Thymus (tissue), 11 donors: Measurements from ENCODE around the gene TRIP13. TPM values are rescaled to one million over a fixed set of nuclear protein-coding genes. Genes with fewer than 3 reads are reported as not detected.

Experiments
- DNase-seq, 9 donors: peaks; one replicate each; pipeline ENCODE4 v3.0.0-alpha.2; 2013; ENCODE audit warnings: low spot score in 9 of 9, low read depth in 6 of 9, missing footprints in 1 of 9
- H3K27ac ChIP-seq, 2 donors: one replicate each; pipeline ENCODE4 v1.5.1; 2013; ENCODE audit warnings: control low read depth in 1 of 2, low read depth in 1 of 2, low read length in 1 of 2, mild to moderate bottlenecking in 1 of 2, moderate library complexity in 1 of 2
- H3K27me3 ChIP-seq, 2 donors: one replicate each; pipeline ENCODE4 v1.5.1; 2013; ENCODE audit warnings: low read length in 1 of 2; ENCODE audit not compliant: control insufficient read depth in 2 of 2, insufficient read depth in 1 of 2
- H3K36me3 ChIP-seq, 2 donors: one replicate each; pipeline ENCODE4 v1.5.1; 2013; ENCODE audit warnings: low read length in 1 of 2, mild to moderate bottlenecking in 1 of 2, moderate library complexity in 1 of 2; ENCODE audit not compliant: control insufficient read depth in 2 of 2, insufficient read depth in 2 of 2
- H3K4me1 ChIP-seq, 2 donors: one replicate each; pipeline ENCODE4 v1.5.1; 2013; ENCODE audit warnings: low read length in 2 of 2; ENCODE audit not compliant: control insufficient read depth in 2 of 2, insufficient read depth in 2 of 2
- H3K4me3 ChIP-seq, 2 donors: one replicate each; pipeline ENCODE4 v1.5.1; 2013; ENCODE audit warnings: low read length in 2 of 2, control low read depth in 1 of 2, mild to moderate bottlenecking in 1 of 2
- H3K9me3 ChIP-seq, 2 donors: one replicate each; pipeline ENCODE4 v1.5.1; 2013; ENCODE audit warnings: low read length in 1 of 2, mild to moderate bottlenecking in 1 of 2; ENCODE audit not compliant: control insufficient read depth in 2 of 2, insufficient read depth in 1 of 2
- WGBS: extraction: QIAGEN DNeasy Blood & Tissue Kit; methylation state at CpG from one replicate; pipeline ENCODE4 v1.1.7; 2013; 5-methylcytosine and 5-hydroxymethylcytosine counted together
- polyA plus RNA-seq: library from polyadenylated mRNA; stranded (reverse); fragments of 200-250 nt; gene quantifications from one replicate; pipeline ENCODE4 v1.2.3, GENCODE V29; 2013
- total RNA-seq: library from RNA; stranded (reverse); fragments of 120-200 nt; gene quantifications from one replicate; pipeline ENCODE4 v1.2.4, GENCODE V29; 2013
- donor health status: healthy.

The TRIP13 gene
- total and polyA plus RNA-seq, 2 donors = 2.1 to 12.9 TPM

- Histone ChIP-seq H3K9me3 (peaks cover 0 to 4% of the 10 kb centered on the region in 2 donors), H3K27me3 (no peaks in the 10 kb centered on the region), H3K36me3 (peaks cover 30 to 47% of the 10 kb centered on the region in 2 donors), H3K27ac (no peak overlapping the region), H3K4me3 (no peak overlapping the region), H3K4me1 (no peaks in the 10 kb centered on the region)
- WGBS = 97% methylated on average over 15 of the region's 15 CpGs
- no peak for DNase-seq
Measured at GRCh38 chr5:860506-861150, 32.1 kb upstream of the TRIP13 start.

- H3K4me3 ChIP-seq = no peak overlapping the region
- DNase-seq = no peak
- H3K27ac ChIP-seq = no peak overlapping the region
- WGBS = 91% methylated on average over 22 of the region's 22 CpGs
- H3K27me3 ChIP-seq = no peaks in the 10 kb centered on the region
- no peaks in the 10 kb centered on the region for H3K4me1 ChIP-seq
- peaks cover 40 to 57% of the 10 kb centered on the region in 2 donors for H3K36me3 ChIP-seq
- peaks cover 0 to 2% of the 10 kb centered on the region in 2 donors for H3K9me3 ChIP-seq
Measured at GRCh38 chr5:861442-862366, 31.0 kb upstream of the TRIP13 start.

GRCh38 chr5:862367-863243, 30.1 kb upstream of the TRIP13 start:
- no peaks in the 10 kb centered on the region for H3K4me1 ChIP-seq
- H3K27me3 ChIP-seq = no peaks in the 10 kb centered on the region
- peaks cover 47 to 66% of the 10 kb centered on the region in 2 donors for H3K36me3 ChIP-seq
- H3K4me3 ChIP-seq = no peak overlapping the region
- no peak for DNase-seq
- H3K9me3 ChIP-seq = peaks cover 0 to 2% of the 10 kb centered on the region in 2 donors
- WGBS = 97% methylated on average over 25 of the region's 25 CpGs
- no peak overlapping the region for H3K27ac ChIP-seq

- DNase-seq = no peak
- Histone ChIP-seq H3K27ac (no peak overlapping the region), H3K4me1 (no peaks in the 10 kb centered on the region), H3K9me3 (peaks cover 0 to 2% of the 10 kb centered on the region in 2 donors), H3K27me3 (no peaks in the 10 kb centered on the region), H3K36me3 (peaks cover 54 to 74% of the 10 kb centered on the region in 2 donors), H3K4me3 (no peak overlapping the region)
- 96% methylated on average over 16 of the region's 16 CpGs for WGBS
Measured at GRCh38 chr5:863244-863805, 29.4 kb upstream of the TRIP13 start.

GRCh38 chr5:864492-865167, 28.1 kb upstream of the TRIP13 start:
- DNase-seq = no peak
- H3K36me3 ChIP-seq = peaks cover 67 to 84% of the 10 kb centered on the region in 2 donors
- no peaks in the 10 kb centered on the region for H3K4me1 ChIP-seq
- H3K27ac ChIP-seq = no peak overlapping the region
- H3K27me3 ChIP-seq = no peaks in the 10 kb centered on the region
- peaks cover 0 to 2% of the 10 kb centered on the region in 2 donors for H3K9me3 ChIP-seq
- WGBS = 96% methylated on average over 15 of the region's 15 CpGs
- H3K4me3 ChIP-seq = no peak overlapping the region

- Histone ChIP-seq H3K27ac (no peak overlapping the region), H3K4me3 (no peak overlapping the region), H3K36me3 (peaks cover 72 to 84% of the 10 kb centered on the region in 2 donors), H3K4me1 (no peaks in the 10 kb centered on the region), H3K9me3 (peaks cover 0 to 2% of the 10 kb centered on the region in 2 donors), H3K27me3 (no peaks in the 10 kb centered on the region)
- WGBS = 96% methylated on average over 24 of the region's 24 CpGs
- DNase-seq = no peak
Measured at GRCh38 chr5:865168-865521, 27.5 kb upstream of the TRIP13 start.

- H3K4me3 ChIP-seq = no peak overlapping the region
- no peak overlapping the region for H3K27ac ChIP-seq
- no peaks in the 10 kb centered on the region for H3K27me3 ChIP-seq
- H3K4me1 ChIP-seq = no peaks in the 10 kb centered on the region
- 97% methylated on average over 10 of the region's 10 CpGs for WGBS
- no peak for DNase-seq
- peaks cover 78 to 91% of the 10 kb centered on the region in 2 donors for H3K36me3 ChIP-seq
- H3K9me3 ChIP-seq = peaks cover 0 to 2% of the 10 kb centered on the region in 2 donors
Measured at GRCh38 chr5:865771-866170, 26.9 kb upstream of the TRIP13 start.

- Histone ChIP-seq H3K36me3 (peaks cover 94 to 99% of the 10 kb centered on the region in 2 donors), H3K4me3 (no peak overlapping the region), H3K9me3 (no peaks in the 10 kb centered on the region), H3K27ac (no peak overlapping the region), H3K4me1 (no peaks in the 10 kb centered on the region), H3K27me3 (no peaks in the 10 kb centered on the region)
- DNase-seq = no peak
- over 99% methylated on average over 6 of the region's 6 CpGs for WGBS
Measured at GRCh38 chr5:867300-867870, 25.3 kb upstream of the TRIP13 start.
